Mesenchymal stem cell (in vitro differentiated cells and primary cell): ENCODE results near the gene GCHFR.

Experiments used
- DNase-seq: peaks from one replicate; pipeline ENCODE4 v3.0.0-alpha.2; 2013
- H2AFZ ChIP-seq: one replicate; pipeline ENCODE4 v1.6.1; 2013; ENCODE audit warnings: low read depth, mild to moderate bottlenecking, control low read depth, inconsistent platforms, low read length, moderate library complexity
- H2AK5ac ChIP-seq: 2 replicates; pipeline ENCODE4 v1.6.1; 2013; ENCODE audit warnings: low read length, moderate library complexity, mild to moderate bottlenecking, inconsistent platforms; ENCODE audit not compliant: severe bottlenecking
- H2BK120ac ChIP-seq: one replicate; pipeline ENCODE4 v1.6.1; 2013; ENCODE audit warnings: low read depth, mild to moderate bottlenecking, inconsistent platforms, low read length, moderate library complexity
- H2BK12ac ChIP-seq, 2 experiments: one replicate each; pipeline ENCODE4 v1.6.1; 2013; ENCODE audit warnings: inconsistent platforms in 2 of 2, low read length in 2 of 2, mild to moderate bottlenecking in 2 of 2, moderate library complexity in 2 of 2, control low read depth in 1 of 2
- H2BK15ac ChIP-seq: one replicate; pipeline ENCODE4 v1.6.1; 2013; ENCODE audit warnings: mild to moderate bottlenecking, low read depth, inconsistent platforms; ENCODE audit not compliant: poor library complexity, severe bottlenecking
- H2BK5ac ChIP-seq: 2 replicates; pipeline ENCODE4 v1.6.1; 2013; ENCODE audit warnings: low read depth, mild to moderate bottlenecking, low read length, control low read depth, inconsistent platforms; ENCODE audit not compliant: poor library complexity, severe bottlenecking
- H3K14ac ChIP-seq, 2 experiments: one replicate each; pipeline ENCODE4 v1.6.1; 2013; ENCODE audit warnings: inconsistent platforms in 2 of 2, low read length in 2 of 2, control low read depth in 1 of 2, mild to moderate bottlenecking in 1 of 2, moderate library complexity in 1 of 2
- H3K18ac ChIP-seq, 2 experiments: one replicate each; pipeline ENCODE4 v1.6.1; 2013; ENCODE audit warnings: inconsistent platforms in 2 of 2, low read length in 2 of 2, control low read depth in 1 of 2, low read depth in 1 of 2, mild to moderate bottlenecking in 1 of 2
- H3K23ac ChIP-seq, 2 experiments: one replicate each; pipeline ENCODE4 v1.6.1; 2013; ENCODE audit warnings: inconsistent platforms in 2 of 2, low read length in 2 of 2, mild to moderate bottlenecking in 2 of 2, moderate library complexity in 2 of 2, control low read depth in 1 of 2
- H3K27ac ChIP-seq: 2 replicates; pipeline ENCODE4 v1.5.1; 2013; ENCODE audit warnings: mild to moderate bottlenecking, moderate library complexity, low read length, control low read depth, inconsistent platforms; ENCODE audit not compliant: poor library complexity, severe bottlenecking
- H3K27me3 ChIP-seq, 2 experiments: 2 replicates each; pipeline versions ENCODE4 v1.6.1 to v1.7.0; 2013; ENCODE audit warnings: low read length in 2 of 2, mild to moderate bottlenecking in 2 of 2, moderate library complexity in 2 of 2, control low read depth in 1 of 2, inconsistent platforms in 1 of 2; ENCODE audit not compliant: control insufficient read depth in 1 of 2, insufficient read depth in 1 of 2
- H3K36me3 ChIP-seq, 2 experiments: 2 replicates each; pipeline versions ENCODE4 v1.6.1 to v1.7.0; 2013; ENCODE audit warnings: low read length in 2 of 2, control low read depth in 1 of 2, inconsistent platforms in 1 of 2, low read depth in 1 of 2, mild to moderate bottlenecking in 1 of 2; ENCODE audit not compliant: insufficient read depth in 2 of 2, control insufficient read depth in 1 of 2
- H3K4ac ChIP-seq, 2 experiments: one replicate each; pipeline ENCODE4 v1.6.1; 2013; ENCODE audit warnings: inconsistent platforms in 2 of 2, low read length in 2 of 2, mild to moderate bottlenecking in 2 of 2, moderate library complexity in 2 of 2, control low read depth in 1 of 2, low read depth in 1 of 2
- H3K4me1 ChIP-seq: 2 replicates; pipeline ENCODE4 v1.6.1; 2013; ENCODE audit warnings: low read depth, low read length, control low read depth; ENCODE audit not compliant: control insufficient read depth, insufficient read depth
- H3K4me2 ChIP-seq: 2 replicates; pipeline ENCODE4 v1.6.1; 2013; ENCODE audit warnings: low read length, mild to moderate bottlenecking, inconsistent platforms; ENCODE audit not compliant: poor library complexity, severe bottlenecking
- H3K4me3 ChIP-seq, 2 experiments: 2 replicates each; pipeline versions ENCODE4 v1.5.1 to v1.7.0; 2013; ENCODE audit warnings: low read length in 2 of 2, mild to moderate bottlenecking in 2 of 2, control low read depth in 1 of 2, low read depth in 1 of 2; ENCODE audit not compliant: insufficient read depth in 1 of 2
- H3K79me1 ChIP-seq: replicated peaks from 2 replicates; pipeline ENCODE4 v1.6.1; 2013; ENCODE audit warnings: mild to moderate bottlenecking, control low read depth, low read length, inconsistent platforms; ENCODE audit not compliant: poor library complexity, severe bottlenecking
- H3K9ac ChIP-seq: 2 replicates; pipeline ENCODE4 v1.7.0; 2013; ENCODE audit warnings: mild to moderate bottlenecking, low read length, moderate library complexity
- H3K9me3 ChIP-seq: 2 replicates; pipeline ENCODE4 v1.7.0; 2013; ENCODE audit warnings: mild to moderate bottlenecking, low read length; ENCODE audit not compliant: control insufficient read depth
- H4K8ac ChIP-seq: one replicate; pipeline ENCODE4 v1.6.1; 2013; ENCODE audit warnings: inconsistent platforms, mild to moderate bottlenecking, low read length, moderate library complexity
- H4K91ac ChIP-seq: one replicate; pipeline ENCODE4 v1.6.1; 2013; ENCODE audit warnings: mild to moderate bottlenecking, low read length, inconsistent platforms
- WGBS: methylation state at CpG from one replicate; pipeline ENCODE4 v1.1.7; 2013; ENCODE audit warnings: mixed read lengths; 5-methylcytosine and 5-hydroxymethylcytosine counted together

Gene GCHFR

DNA sequence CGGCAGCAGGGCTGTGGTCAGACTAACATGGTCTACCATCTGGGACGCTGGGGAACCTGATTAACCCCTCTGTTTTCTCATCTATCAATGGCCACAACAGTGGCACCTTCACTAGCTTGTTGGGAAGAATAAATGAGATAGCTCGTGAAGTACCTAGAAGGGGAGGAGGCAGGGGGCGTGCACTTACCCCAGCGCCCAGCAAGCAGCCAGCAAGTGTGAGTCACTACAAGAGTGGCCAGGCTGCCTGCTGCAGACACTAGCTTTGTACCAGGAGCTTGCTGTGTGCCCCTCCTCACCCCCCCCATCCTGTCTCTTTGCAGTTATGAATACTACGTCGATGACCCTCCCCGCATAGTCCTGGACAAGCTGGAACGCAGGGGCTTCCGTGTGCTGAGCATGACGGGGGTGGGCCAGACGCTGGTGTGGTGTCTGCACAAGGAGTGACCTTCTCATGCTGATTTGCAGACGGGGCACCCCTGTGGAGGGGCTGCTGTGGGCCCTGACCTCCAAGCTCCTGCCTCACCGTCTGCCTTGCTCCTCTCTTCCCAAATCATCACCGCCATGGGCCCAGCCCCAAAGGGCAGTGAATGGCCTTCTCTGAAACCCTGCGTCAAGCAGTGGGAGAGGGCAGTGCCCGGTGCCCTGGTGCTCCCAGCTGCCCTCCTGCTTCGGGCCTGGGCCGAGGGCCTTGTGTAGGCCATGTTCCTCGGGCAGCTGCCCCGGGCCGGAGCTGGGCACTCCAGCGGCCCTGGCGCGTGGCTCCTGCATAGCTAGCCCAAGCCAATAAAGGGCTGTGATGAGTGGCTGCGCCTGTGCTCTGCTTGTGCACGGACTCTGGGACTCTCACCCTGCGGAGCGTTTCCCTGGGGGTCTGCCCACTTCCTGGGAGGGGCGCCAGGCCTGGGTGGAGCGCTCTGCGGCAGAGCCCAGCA, 3.3 kb downstream of the GCHFR start:
- Histone ChIP-seq H3K79me1 (peaks cover 3% of the 10 kb centered on the region), H3K27ac (no peak overlapping the region), H3K18ac (no peak overlapping the region), H3K9ac (no peak overlapping the region), H3K27me3 (no peaks in the 10 kb centered on the region), H2BK120ac (no peak overlapping the region), H3K23ac (no peak overlapping the region), H2BK5ac (no peak overlapping the region), H3K4me1 (peaks cover 82% of the 10 kb centered on the region), H3K36me3 (peaks cover 14 to 30% of the 10 kb centered on the region in 2 experiments), H2BK12ac (no peak overlapping the region), H4K91ac (no peak overlapping the region), H3K4me3 (no peak overlapping the region), H2AFZ (no peak overlapping the region), H2BK15ac (no peak overlapping the region), H3K14ac (no peak overlapping the region), H2AK5ac (no peak overlapping the region), H3K4ac (no peak overlapping the region), H4K8ac (no peak overlapping the region), H3K4me2 (peak overlapping the region; percentile 29), H3K9me3 (no peaks in the 10 kb centered on the region)
- 82% methylated on average over 32 of the region's 32 CpGs for WGBS
- peak; percentile 57 for DNase-seq

DNA sequence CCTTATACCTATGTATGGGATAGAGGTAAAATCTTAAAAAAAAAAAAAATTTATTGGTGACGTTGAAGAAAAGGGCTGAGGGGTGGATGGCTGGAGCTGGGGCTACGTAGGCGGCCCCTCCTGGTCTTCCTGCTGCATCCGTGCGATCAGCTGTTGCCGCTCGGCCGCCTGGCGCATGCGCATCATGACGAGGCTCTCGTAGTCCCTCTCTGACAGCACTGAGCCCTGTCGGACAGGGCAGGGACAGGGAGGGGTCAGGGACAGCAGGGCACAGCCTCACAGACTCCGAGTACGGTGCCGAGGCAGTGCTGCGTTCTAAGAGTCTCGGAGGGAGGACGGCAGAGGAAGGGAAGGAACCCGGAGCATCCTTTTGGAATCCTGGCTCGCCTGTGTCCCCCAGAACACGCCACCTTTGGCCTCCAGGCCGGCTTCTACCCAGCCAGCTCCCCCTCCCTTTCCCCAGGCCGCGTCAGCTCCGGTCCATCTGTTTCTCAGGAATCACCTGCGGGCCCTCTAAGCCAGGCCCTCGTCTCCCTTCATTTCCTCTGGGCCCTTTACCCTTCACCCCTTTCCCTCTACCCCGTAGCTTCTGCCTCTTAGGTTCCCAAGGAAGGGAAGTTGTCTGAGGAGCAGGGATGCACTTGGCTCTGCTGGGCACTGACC, 4.1 kb downstream of the GCHFR start:
- no peak overlapping the region for H4K8ac ChIP-seq
- H2AFZ ChIP-seq: no peak overlapping the region
- H4K91ac ChIP-seq: no peak overlapping the region
- no peak overlapping the region for H2BK15ac ChIP-seq
- peak overlapping the region; percentile 37 for H2AK5ac ChIP-seq
- no peak overlapping the region for H2BK120ac ChIP-seq
- no peak overlapping the region for H3K4me3 ChIP-seq
- no peak overlapping the region for H3K23ac ChIP-seq
- no peaks in the 10 kb centered on the region for H3K27me3 ChIP-seq
- H3K18ac ChIP-seq: no peak overlapping the region
- H3K27ac ChIP-seq: no peak overlapping the region
- WGBS: 94% methylated on average over 29 of the region's 29 CpGs
- H3K14ac ChIP-seq: no peak overlapping the region
- no peak overlapping the region for H2BK5ac ChIP-seq
- H3K4me2 ChIP-seq: no peak overlapping the region
- no peak overlapping the region for H2BK12ac ChIP-seq
- no peaks in the 10 kb centered on the region for H3K9me3 ChIP-seq
- no peak for DNase-seq
- no peak overlapping the region for H3K9ac ChIP-seq
- peaks cover 82% of the 10 kb centered on the region for H3K4me1 ChIP-seq
- peaks cover 19 to 35% of the 10 kb centered on the region in 2 experiments for H3K36me3 ChIP-seq
- no peak overlapping the region for H3K4ac ChIP-seq
- H3K79me1 ChIP-seq: peaks cover 3% of the 10 kb centered on the region

DNA sequence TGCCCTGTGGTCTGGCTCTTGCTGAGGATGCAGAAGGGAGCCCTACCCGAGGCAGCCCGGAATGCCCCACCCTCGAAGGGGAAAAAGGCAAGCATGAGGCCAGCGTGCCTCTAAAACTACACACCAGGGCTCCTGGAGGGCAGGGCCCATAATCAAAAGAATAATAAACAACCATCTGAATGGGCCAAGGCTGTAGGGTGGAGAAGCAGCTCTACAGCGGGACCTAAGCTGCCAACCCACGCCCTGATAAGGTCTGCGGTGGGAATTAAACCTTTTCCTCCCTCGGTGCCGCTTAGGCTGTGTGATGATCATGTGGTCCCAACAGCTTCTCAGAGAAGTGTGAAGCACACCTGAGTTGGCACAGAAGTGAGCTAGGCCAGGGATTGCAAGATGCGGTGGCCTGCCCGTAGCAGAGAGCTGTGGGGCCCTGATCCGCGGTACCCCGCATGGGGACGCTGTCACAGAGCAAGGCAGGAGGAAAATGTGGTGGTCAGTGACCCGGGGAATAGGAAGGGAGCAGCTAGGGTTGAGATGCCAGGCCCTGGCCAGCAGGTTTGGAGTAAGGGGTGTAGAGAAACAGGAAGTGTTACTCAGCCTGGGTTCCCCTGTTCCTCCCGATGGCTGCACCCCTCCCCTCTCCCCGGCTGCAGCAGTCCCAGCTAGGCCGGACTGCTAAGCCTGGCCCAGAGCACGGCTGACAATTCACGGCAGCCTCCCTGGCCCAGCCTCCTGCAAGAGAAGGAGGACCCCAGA, 4.8 kb downstream of the GCHFR start:
- 95% methylated on average over 17 of the region's 21 CpGs for WGBS
- H2AK5ac ChIP-seq: peak overlapping the region; percentile 67
- H2BK12ac ChIP-seq: no peak overlapping the region
- H3K27ac ChIP-seq: peak overlapping the region; percentile 78
- peaks cover 3% of the 10 kb centered on the region for H3K79me1 ChIP-seq
- peaks cover 27 to 40% of the 10 kb centered on the region in 2 experiments for H3K36me3 ChIP-seq
- H3K4ac ChIP-seq: no peak overlapping the region
- no peak for DNase-seq
- no peak overlapping the region for H2BK5ac ChIP-seq
- H4K91ac ChIP-seq: no peak overlapping the region
- no peaks in the 10 kb centered on the region for H3K27me3 ChIP-seq
- H3K9me3 ChIP-seq: no peaks in the 10 kb centered on the region
- no peak overlapping the region for H3K14ac ChIP-seq
- no peak overlapping the region for H3K18ac ChIP-seq
- no peak overlapping the region for H3K9ac ChIP-seq
- H2AFZ ChIP-seq: no peak overlapping the region
- H3K23ac ChIP-seq: peak overlapping the region in 1 of 2 experiments; percentile 23
- no peak overlapping the region for H2BK15ac ChIP-seq
- no peak overlapping the region for H3K4me3 ChIP-seq
- H3K4me1 ChIP-seq: peaks cover 74% of the 10 kb centered on the region
- H4K8ac ChIP-seq: no peak overlapping the region
- H3K4me2 ChIP-seq: no peak overlapping the region
- no peak overlapping the region for H2BK120ac ChIP-seq
